GM18909 (cell line): ENCODE results near the gene MSTO1.
"Not testable (repeated sequence)": the region's sequence is repeated elsewhere in the genome, so short reads cannot be mapped to it uniquely, and the experiment has no call there.

Source experiments
- ATAC-seq: cut with Tn5 transposase; IDR thresholded peaks from one replicate; pipeline ENCODE4 v1.9.1; 2021; ENCODE audit warnings: mild to moderate bottlenecking; ENCODE audit not compliant: unreplicated experiment, poor library complexity

MSTO1 gene

GRCh38 chr1:155610257-155610647 lies 234 bp downstream of the MSTO1 start:
- not testable (repeated sequence) for ATAC-seq

GRCh38 chr1:155613226-155613625 lies 3.2 kb downstream of the MSTO1 start:
- not testable (repeated sequence) for ATAC-seq

- ATAC-seq, result no peak
Observed at GRCh38 chr1:155622191-155622590, 12.2 kb downstream of the MSTO1 start.

GRCh38 chr1:155623357-155623756 lies 13.3 kb downstream of the MSTO1 start:
- no peak for ATAC-seq

GRCh38 chr1:155626428-155626827 lies 16.4 kb downstream of the MSTO1 start:
- not testable (repeated sequence) for ATAC-seq

- no peak for ATAC-seq
Observed at GRCh38 chr1:155636397-155637153, 26.6 kb downstream of the MSTO1 start.

- ATAC-seq, result no peak
Observed at GRCh38 chr1:155640367-155640766, 30.3 kb downstream of the MSTO1 start.

GRCh38 chr1:155642559-155643180 lies 32.7 kb downstream of the MSTO1 start:
- ATAC-seq, result not testable (repeated sequence)

GRCh38 chr1:155643230-155643629 lies 33.2 kb downstream of the MSTO1 start:
- ATAC-seq, result no peak

GRCh38 chr1:155645034-155645598 lies 35.1 kb downstream of the MSTO1 start:
- no peak for ATAC-seq

- no peak for ATAC-seq
Observed at GRCh38 chr1:155645648-155646047, 35.6 kb downstream of the MSTO1 start.

GRCh38 chr1:155646307-155646706 lies 36.3 kb downstream of the MSTO1 start:
- no peak for ATAC-seq

- ATAC-seq, result no peak
Observed at GRCh38 chr1:155648207-155649147, 38.5 kb downstream of the MSTO1 start.

GRCh38 chr1:155649676-155650075 lies 39.7 kb downstream of the MSTO1 start:
- ATAC-seq, result no peak

GRCh38 chr1:155650231-155650757 lies 40.3 kb downstream of the MSTO1 start:
- no peak for ATAC-seq

GRCh38 chr1:155651861-155652661 lies 42.0 kb downstream of the MSTO1 start:
- ATAC-seq, result no peak

GRCh38 chr1:155652951-155653350 lies 42.9 kb downstream of the MSTO1 start:
- no peak for ATAC-seq

GRCh38 chr1:155657463-155657862 lies 47.4 kb downstream of the MSTO1 start:
- ATAC-seq, result no peak

- ATAC-seq, result not testable (repeated sequence)
Observed at GRCh38 chr1:155661239-155661638, 51.2 kb downstream of the MSTO1 start.
